NCI-H2081 (cell line): ENCODE data around the gene CA9.
"Not testable (repeated sequence)": the region's sequence is repeated elsewhere in the genome, so short reads cannot be mapped to it uniquely, and the experiment has no call there.

Experiments
- DNase-seq, 2 experiments: peaks; one replicate each; lab custom pipeline; 2025; lab: John Stamatoyannopoulos, UW

Gene CA9

DNA sequence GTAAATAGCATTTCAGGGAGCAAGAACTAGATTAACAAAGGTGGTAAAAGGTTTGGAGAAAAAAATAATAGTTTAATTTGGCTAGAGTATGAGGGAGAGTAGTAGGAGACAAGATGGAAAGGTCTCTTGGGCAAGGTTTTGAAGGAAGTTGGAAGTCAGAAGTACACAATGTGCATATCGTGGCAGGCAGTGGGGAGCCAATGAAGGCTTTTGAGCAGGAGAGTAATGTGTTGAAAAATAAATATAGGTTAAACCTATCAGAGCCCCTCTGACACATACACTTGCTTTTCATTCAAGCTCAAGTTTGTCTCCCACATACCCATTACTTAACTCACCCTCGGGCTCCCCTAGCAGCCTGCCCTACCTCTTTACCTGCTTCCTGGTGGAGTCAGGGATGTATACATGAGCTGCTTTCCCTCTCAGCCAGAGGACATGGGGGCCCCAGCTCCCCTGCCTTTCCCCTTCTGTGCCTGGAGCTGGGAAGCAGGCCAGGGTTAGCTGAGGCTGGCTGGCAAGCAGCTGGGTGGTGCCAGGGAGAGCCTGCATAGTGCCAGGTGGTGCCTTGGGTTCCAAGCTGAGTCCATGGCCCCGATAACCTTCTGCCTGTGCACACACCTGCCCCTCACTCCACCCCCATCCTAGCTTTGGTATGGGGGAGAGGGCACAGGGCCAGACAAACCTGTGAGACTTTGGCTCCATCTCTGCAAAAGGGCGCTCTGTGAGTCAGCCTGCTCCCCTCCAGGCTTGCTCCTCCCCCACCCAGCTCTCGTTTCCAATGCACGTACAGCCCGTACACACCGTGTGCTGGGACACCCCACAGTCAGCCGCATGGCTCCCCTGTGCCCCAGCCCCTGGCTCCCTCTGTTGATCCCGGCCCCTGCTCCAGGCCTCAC is at the start of gene CA9:
Gene CA9 (plus strand): TSS at position 797 of the 893 bp plus-strand sequence. CDS start 32 bp downstream, at position 829.
- peak; percentile 36 to 72 for DNase-seq

DNA sequence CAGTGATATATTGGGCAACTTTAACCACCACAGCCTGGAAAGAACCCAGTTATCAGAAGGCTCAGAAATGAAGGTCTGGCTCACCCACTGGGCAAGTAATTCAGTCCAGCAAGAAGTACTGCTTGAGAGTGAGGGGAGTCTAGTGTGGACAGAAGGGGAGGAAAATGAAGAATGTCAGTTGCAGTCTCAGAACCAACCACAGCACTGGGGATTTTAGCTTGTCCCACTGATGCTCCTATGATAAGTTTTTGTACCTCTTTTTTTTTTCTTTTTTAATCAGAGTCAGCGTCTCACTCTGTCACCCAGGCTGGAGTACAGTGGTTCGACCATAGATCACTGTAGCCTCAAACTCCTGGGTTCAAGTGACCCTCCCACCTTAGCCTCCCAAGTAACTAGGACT is 46.2 kb upstream of the CA9 start:
- no peak for DNase-seq

DNA sequence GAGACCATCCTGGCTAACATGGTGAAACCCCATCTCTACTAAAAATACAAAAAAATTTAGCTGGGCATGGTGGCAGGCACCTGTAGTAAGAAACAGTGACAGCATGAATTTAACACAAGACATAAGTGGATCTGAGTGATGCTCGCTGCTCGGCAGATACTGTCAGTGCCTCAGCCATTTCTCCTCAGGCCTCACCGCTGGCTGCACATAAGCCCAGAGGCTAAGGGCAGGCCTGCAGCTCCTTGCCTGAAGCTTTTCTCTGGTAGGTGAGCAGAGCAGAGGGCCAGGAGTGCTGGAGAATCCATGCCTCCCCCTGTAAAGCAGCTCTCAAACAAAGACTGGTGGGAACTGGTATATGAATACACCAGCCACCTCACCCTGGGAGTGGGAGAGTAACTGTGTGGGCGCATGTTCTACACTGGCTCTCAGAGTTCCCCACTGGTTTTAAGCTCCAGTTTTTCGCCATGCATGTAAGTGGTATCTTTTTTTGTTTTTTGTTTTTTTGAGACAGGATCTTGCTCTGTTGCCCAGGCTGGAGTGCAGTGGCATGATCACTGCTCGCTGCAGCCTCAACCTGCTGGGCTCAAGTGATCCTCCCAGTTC is 45.2 kb upstream of the CA9 start:
- DNase-seq = no peak

DNA sequence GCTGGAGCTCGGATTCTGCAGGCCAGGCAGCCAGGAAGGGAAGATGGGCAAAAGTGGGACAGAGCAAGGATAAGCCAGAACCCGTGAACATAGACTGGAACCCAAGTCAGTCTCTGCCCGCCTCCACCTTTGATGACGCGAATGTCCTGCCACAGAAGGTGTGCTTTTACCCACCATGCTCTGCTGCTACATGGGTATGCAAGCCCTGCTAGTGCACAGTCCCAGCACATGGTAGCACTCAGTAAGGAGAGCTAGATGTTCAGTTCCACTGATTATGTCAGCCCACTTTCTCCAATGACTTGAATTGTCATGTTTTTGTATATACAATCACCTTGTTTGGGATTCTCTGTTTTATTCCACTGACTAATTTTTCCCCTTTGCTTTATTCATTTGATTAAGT is 44.1 kb upstream of the CA9 start:
- DNase-seq = no peak

DNA sequence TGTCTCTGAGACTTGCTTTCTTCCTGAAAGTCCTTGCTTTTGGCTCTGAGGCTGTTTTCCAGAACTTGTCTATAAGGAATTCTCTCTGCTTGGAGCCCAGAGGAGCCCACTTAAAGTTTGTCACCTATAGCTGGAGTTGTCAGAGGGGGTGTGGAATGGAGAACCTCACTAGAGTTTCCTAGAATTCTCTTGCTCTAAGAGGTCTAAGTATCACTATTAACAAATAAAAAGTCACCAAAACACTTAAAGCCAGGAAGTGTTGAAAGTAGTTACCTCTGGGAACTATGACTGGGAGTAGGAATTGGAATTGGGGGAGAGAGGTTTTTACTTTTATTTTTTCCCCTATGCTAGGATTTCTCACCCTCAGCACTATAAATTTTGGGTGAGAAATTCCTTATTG is 38.0 kb upstream of the CA9 start:
- no peak for DNase-seq

DNA sequence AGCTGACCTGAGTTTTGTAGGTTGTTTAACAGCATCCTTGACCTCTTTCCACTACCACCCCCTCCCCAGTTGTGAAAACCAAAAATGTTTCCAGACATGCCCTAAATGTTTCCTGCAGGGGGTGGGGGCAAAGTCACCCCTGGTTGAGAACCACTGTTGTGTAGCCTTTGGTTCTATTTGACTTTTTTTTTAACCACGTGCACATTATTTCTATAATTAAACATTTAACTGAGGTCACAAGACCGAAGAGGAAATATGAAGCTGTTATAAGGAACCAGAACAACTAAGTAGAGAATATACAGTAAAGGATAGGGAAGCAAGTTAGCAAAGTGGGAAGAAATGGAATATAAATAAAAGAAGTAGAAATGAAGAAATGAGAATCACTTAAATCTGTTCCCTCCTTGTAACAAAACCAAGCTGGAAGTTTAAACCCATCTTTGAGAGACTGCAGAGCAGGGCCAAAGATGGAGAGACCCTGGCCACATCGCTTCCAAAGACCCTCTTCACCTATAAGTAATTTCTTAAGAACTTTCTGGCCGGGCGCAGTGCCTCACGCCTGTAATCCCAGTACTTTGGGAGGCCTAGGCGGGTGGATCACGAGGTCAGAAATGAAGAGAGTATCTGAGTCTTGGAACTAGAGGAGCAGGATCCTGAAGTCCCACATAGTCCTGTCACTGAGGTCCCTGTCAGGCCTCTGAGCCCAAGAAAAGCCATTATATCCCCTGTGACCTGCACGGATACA is 37.4 kb upstream of the CA9 start:
- no peak for DNase-seq

DNA sequence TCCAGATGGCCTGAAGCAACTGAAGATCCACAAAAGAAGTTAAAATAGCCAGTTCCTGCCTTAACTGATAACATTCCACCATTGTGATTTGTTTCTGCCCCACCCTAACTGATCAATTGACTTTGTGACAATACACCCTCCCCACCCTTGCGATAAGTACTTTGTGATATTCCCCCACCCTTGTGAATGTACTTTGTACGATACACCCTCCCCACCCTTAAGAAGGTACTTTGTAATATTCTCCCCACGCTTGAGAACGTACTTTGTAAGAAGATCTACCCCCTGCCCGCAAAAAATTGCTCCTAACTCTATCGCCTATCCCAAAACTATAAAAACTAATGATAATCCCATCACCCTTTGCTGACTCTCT is 36.9 kb upstream of the CA9 start:
- DNase-seq = not testable (repeated sequence)

DNA sequence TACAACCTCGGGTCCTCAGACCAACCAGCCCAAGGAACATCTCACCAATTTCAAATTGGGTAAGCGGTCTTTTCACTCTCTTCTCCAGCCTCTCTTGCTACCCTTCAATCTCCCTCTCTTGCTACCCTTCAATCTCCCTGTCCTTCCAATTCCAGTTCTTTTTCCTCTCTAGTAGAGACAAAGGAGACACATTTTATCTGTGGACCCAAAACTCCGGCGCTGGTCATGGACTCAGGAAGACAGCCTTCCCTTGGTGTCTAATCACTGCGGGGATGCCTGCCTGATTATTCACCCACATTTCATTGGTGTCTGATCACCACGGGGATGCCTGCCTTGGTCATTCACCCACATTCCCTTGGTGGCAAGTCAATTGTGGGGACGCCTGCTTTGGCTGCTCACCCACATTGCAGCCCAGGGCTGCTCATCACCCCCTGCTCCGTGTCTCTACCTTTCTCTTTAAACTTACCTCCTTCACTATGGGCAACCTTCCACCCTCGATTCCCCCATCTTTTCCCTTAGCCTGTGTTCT is 36.2 kb upstream of the CA9 start:
- DNase-seq = not testable (repeated sequence)

DNA sequence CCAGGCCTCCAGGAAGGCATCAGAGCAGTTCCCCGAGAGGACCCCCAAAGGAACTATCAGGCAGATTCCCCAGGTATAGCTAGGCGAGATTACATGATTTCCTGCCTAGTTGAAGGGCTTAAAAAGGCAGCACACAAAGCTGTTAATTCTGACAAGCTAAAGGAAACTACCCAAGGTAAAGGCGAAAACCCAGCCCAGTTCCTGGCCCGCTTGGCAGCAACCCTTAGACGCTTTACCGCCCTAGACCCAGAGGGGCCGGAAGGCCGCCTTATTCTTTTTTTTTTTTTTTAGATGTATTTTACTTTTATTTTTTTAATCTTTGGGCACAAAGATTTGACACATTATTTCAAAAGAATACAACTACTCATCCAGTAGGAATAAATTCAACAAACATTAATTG is 35.0 kb upstream of the CA9 start:
- DNase-seq = not testable (repeated sequence)

DNA sequence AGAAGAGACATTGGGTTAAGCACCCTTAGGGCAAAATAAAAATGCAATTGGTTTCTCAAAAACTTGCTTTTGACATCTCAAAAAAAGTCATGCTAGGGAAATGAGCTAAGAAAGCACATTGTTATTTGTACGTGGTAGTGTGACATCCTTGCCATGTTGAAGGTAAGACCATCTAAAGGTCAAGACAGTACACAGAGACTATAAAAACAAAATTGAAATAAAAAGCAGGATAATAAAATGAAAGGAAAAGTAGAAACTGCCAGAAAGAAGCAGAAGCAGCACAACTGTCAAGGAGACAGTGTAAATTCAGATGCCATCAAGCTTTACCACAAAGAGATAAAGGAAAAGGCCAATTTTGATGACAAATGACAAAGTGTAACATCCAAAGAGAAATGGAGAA is 34.5 kb upstream of the CA9 start:
- not testable (repeated sequence) for DNase-seq

DNA sequence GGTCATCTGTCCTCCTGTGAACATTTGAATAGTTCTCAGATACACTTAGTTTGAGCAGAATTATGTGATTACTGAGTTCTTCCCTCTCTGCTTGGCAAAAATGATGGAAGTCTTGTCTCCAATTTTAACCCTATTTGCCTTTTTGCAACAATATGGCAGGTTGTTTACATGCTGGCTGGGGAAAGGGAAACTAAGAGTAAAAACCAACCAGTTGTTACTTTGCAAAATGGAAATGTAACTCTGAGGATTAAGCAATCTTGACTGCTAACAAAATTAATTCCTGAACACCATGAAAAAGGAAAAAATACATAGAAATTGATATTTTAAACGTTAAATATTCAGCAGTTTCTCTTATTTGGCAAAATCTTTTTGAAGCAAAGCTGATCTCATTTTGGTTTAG is 34.1 kb upstream of the CA9 start:
- no peak for DNase-seq

DNA sequence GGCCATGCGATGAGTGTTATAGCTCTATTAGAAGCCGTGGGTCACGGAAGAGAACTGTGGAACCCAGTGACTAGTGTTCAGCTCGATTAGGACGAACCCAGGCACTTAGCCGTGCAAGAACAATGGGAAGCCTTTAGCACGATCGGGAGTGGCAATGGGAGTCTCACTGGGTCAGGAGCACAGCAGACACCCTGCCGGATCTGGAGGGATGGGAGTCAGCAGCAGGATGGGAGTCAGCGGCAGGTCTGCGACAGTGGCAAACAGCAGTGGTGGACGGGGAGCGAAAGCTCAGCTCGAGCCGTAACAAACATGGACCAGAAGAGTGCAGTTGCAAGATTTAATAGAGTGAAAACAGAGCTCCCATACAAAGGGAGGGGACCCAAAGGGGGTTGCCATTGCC is 33.3 kb upstream of the CA9 start:
- DNase-seq = not testable (repeated sequence)

DNA sequence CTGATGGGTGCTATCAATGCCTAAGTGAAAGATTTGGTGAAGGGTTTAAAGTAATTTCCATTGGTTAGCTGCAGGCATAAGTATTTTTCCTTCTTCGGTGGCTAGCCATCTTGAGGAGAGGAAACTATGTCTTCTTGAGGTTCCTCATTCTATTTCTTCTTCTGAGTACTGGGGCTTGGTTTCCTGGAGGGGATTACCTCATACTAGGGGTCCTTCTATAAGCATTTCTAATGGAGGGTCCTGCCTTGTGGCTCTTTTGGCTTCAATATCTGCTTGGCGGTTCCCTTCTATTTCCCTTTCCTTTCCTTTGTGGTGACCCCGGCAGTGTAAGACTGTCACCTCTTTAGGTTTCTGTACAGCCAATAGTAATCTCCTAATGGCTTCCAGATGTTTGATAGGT is 32.2 kb upstream of the CA9 start:
- not testable (repeated sequence) for DNase-seq

DNA sequence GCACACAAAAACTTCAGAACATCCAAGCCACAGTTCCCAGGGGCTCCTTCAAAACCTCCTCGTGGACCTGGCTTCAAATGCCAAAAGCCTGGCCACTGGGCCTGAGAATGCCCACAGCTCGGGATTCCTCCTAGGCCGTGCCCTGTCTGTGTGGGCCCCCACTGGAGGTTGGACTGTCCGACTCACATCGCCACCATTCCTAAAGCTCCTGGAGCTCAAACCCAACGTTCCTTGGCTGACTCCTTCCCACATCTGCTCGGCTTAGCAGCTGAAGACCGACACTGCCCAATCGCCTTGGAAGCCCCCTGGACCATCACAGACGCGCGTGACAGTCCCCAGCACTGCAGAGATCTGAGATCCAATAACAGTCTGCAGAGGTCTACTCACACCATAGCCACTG is 30.7 kb upstream of the CA9 start:
- no peak for DNase-seq

DNA sequence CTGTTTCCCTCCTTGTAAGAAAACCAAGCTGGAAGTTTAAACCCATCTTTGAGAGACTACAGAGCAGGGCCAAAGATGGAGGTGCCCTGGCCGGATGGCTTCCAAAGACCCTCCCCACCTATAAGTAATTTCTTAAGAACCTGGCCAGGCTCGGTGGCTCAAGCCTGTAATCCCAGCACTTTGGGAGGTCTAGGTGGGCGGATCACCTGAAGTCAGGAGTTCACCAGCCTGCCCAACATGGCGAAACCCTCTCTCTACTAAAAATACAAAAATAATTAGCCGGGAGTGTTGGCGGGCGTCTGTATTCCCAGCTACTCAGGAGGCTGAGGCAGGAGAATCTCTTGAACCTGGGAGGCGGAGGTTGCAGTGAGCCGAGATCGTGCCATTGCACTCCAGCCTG is 28.0 kb upstream of the CA9 start:
- not testable (repeated sequence) for DNase-seq

DNA sequence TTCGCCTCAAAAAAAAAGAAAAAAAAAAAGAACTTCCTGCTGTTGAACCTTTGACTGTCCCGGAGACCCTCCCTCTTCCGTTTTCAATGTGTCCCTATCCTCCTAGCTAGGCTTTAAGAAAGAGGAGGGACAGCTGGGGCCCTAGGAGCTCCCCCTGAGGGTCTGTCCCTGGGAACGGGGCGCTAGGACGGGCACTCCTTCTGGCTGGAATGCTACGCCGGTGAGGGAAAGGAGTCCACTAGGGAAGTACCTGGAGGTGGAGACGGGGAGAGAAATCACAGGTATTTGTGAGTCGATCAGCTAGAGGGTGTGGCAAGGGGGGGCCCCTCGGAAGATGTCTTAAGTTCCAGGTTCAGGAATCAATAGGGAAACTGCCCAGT is 27.6 kb upstream of the CA9 start:
- DNase-seq = no peak

DNA sequence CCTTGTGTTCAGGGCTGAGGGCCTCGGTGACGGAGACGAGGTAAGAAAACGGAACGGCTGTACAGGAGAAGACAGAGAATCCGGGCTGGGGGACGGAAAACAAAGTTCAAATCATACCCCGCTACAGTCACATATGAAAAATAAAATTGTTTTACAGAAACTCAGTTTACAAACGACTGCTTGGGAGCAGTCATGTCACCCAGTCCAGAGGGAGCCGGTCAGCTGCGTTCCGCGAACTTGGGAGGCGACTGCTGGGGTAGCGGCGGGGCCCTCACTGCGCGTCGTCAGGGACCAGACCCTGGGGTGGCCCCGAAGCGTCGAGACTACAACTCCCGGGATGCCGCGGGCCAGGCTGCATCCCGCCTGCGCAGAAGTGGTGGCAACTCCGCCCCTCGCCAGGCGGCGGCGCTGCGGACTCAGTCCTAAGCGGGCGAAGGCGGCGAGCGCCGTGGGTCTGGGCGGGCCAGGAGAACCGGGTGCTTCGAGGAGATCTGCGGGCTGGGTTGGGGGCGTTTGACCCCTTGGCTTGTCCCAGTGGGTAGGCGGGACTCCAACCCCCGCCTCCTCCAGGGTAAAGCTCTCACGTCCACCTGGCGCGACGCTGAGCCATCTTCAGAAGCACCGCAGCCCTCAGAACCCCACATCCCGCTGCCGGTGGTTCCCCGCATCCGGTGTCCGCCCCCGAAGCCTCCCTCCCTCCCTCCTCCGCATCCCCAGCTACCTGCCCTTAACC is 27.0 kb upstream of the CA9 start:
- DNase-seq = peak; percentile 90 to 92

DNA sequence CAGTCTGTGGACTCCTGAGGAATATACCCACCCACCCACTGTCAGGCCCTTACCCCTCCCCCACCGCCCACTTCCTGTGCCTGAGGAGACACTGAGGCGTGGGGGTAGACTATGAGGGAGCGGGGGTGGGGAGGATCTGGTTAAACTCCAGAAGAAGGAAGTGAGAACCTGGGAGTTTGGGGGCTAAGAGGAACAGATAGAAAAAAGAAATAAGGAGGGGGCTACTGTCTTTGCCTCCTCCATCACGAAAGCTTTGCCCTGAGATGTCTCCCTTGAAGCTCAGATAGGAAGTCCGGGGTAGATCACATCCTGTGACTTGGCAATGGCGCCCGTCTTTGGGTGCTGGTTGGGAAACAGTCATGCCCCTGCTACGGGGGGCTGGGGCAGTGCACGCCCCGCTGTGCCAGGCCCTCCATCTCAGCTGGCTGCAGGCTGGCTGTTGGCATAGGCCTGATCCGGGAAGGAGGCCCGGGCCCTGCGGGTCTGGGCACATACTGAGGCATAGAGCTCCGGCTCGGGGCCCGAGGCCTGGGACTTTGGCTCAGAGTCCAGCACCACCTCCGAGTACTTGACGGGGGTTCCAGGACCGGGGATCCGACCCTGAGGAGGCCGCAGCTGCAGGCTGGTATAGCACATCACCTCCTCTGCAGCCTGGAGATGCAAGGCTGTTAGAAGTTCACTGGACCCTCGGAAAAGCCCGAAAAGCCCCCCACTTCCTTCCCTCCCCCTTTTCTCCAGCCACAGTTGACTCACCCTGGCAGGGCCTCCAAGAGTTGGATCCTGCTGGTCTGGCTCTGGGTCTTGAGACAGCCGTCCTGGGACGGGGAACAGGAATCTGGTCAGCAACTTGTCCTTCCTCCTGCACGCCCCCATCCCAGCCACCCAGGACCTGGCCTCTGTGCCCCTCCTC is 24.0 kb upstream of the CA9 start:
- no peak for DNase-seq

DNA sequence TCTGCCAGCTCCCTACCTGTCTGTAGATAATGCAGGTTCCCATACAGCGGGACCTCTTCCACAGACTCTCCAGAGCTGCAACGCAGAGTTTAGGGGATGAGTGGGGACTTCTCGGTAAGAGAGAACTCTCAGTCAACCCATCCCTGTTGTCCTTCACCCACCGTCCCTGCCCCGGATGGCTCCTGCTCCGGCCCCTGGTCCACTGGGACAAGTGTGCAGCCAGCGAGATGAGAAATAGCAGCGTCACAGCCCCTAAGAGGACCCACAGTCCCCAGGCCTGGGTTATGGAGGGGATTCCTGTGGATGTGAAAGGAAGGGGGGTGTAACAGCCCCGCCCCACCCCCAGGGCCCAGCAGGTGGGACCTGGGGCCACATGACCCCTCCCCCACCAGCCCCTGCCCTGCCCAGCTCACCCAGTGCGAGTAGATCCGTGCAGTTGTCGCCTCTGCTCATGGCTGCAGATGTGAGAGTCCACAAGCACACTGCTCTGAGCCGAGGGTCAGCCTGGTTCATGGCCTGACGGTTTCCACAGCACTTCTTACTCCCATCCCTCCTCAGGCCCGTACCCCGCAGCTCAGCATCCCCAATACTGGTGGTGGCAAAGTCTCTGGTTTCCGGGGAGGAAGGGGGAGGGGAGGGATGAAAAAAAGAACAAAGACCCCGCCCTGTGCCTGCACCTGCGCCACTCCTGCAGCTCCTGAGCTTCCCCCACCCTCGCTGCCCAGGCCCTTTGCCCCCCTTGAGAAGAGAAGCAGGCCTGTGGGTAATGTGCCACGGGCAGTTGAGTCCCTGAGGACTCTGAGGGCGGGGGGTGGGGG is 23.2 kb upstream of the CA9 start, which contains the start of gene SIT1:
Gene SIT1 (minus strand): TSS at position 591 of the 818 bp plus-strand sequence. CDS start 78 bp downstream, at position 513.
- DNase-seq = no peak
